Neuronal stem cell (in vitro differentiated cells): ENCODE measurements around the gene TRANK1.

Experiments used
- DNase-seq: peaks from one replicate; pipeline ENCODE4 v3.0.0-alpha.2; 2013; ENCODE audit warnings: low spot score
- H2AFZ ChIP-seq: one replicate; pipeline ENCODE4 v1.6.1; 2013; ENCODE audit warnings: mild to moderate bottlenecking, low read length, inconsistent platforms
- H2AK5ac ChIP-seq: 2 replicates; pipeline ENCODE4 v1.6.1; 2013; ENCODE audit warnings: low read depth, mild to moderate bottlenecking, inconsistent platforms, low read length, moderate library complexity, mixed read lengths
- H2BK120ac ChIP-seq: 2 replicates; pipeline ENCODE4 v1.6.1; 2013; ENCODE audit warnings: low read depth, mild to moderate bottlenecking, inconsistent platforms, low read length, moderate library complexity, mixed read lengths
- H2BK12ac ChIP-seq: one replicate; pipeline ENCODE4 v1.6.1; 2013; ENCODE audit warnings: low read length, inconsistent platforms
- H2BK15ac ChIP-seq: 2 replicates; pipeline ENCODE4 v1.6.1; 2013; ENCODE audit warnings: mild to moderate bottlenecking, low read length, inconsistent platforms, mixed read lengths
- H2BK5ac ChIP-seq: one replicate; pipeline ENCODE4 v1.6.1; 2013; ENCODE audit warnings: inconsistent platforms, mild to moderate bottlenecking, low read length, moderate library complexity
- H3K14ac ChIP-seq: one replicate; pipeline ENCODE4 v1.6.1; 2013; ENCODE audit warnings: low read length, inconsistent platforms
- H3K18ac ChIP-seq: 2 replicates; pipeline ENCODE4 v1.6.1; 2013; ENCODE audit warnings: low read length, inconsistent platforms
- H3K23ac ChIP-seq: 2 replicates; pipeline ENCODE4 v1.6.1; 2013; ENCODE audit warnings: low read depth, mild to moderate bottlenecking, mixed read lengths, low read length, inconsistent platforms; ENCODE audit not compliant: poor library complexity
- H3K27ac ChIP-seq: replicated peaks from 3 replicates; pipeline ENCODE4 v1.5.1; 2013; ENCODE audit warnings: low read length, inconsistent platforms
- H3K27me3 ChIP-seq, 3 experiments: 2 replicates each; pipeline ENCODE4 v1.6.1; 2013; ENCODE audit warnings: low read length in 3 of 3, mild to moderate bottlenecking in 2 of 3, inconsistent platforms in 1 of 3, low read depth in 1 of 3, mixed read lengths in 1 of 3, moderate library complexity in 1 of 3; ENCODE audit not compliant: control insufficient read depth in 3 of 3, insufficient read depth in 3 of 3
- H3K36me3 ChIP-seq, 2 donors: replicated peaks in 1 of 2; 2 replicates each; pipeline ENCODE4 v1.6.1; 2013; ENCODE audit warnings: low read length in 2 of 2; ENCODE audit not compliant: control insufficient read depth in 2 of 2, insufficient read depth in 2 of 2
- H3K4ac ChIP-seq: 2 replicates; pipeline ENCODE4 v1.6.1; 2013; ENCODE audit warnings: inconsistent platforms, mild to moderate bottlenecking, low read length, moderate library complexity
- H3K4me1 ChIP-seq, 2 donors: 1 replicate in 1 of 2; 2 replicates in 1 of 2; pipeline ENCODE4 v1.6.1; 2013; ENCODE audit warnings: low read length in 2 of 2, low read depth in 1 of 2; ENCODE audit not compliant: control insufficient read depth in 2 of 2, insufficient read depth in 1 of 2
- H3K4me2 ChIP-seq: one replicate; pipeline ENCODE4 v1.6.1; 2013; ENCODE audit warnings: mild to moderate bottlenecking, low read length, inconsistent platforms; ENCODE audit not compliant: insufficient read depth, poor library complexity, severe bottlenecking
- H3K4me3 ChIP-seq, 2 donors: 2 replicates each; pipeline ENCODE4 v1.5.1; 2013; ENCODE audit warnings: low read length in 2 of 2, mild to moderate bottlenecking in 2 of 2, inconsistent platforms in 1 of 2, moderate library complexity in 1 of 2
- H3K79me1 ChIP-seq: one replicate; pipeline ENCODE4 v1.6.1; 2013; ENCODE audit warnings: low read depth, mild to moderate bottlenecking, inconsistent platforms, low read length, moderate library complexity
- H3K9ac ChIP-seq: one replicate; pipeline ENCODE4 v1.6.1; 2013; ENCODE audit warnings: mild to moderate bottlenecking, low read depth, low read length, inconsistent platforms; ENCODE audit not compliant: poor library complexity
- H3K9me3 ChIP-seq, 2 donors: replicated peaks in 1 of 2; 2 replicates each; pipeline versions ENCODE3 to v1.6.1; 2013; ENCODE audit warnings: low read length in 2 of 2, mild to moderate bottlenecking in 2 of 2, inconsistent platforms in 1 of 2, low read depth in 1 of 2, mixed read lengths in 1 of 2, moderate library complexity in 1 of 2; ENCODE audit not compliant: control insufficient read depth in 2 of 2, insufficient read depth in 1 of 2
- H4K8ac ChIP-seq: one replicate; pipeline ENCODE4 v1.6.1; 2013; ENCODE audit warnings: low read depth, mild to moderate bottlenecking, inconsistent platforms, low read length, moderate library complexity
- H4K91ac ChIP-seq: one replicate; pipeline ENCODE4 v1.6.1; 2013; ENCODE audit warnings: low read length, low read depth, mild to moderate bottlenecking, inconsistent platforms; ENCODE audit not compliant: poor library complexity
- WGBS, 2 donors: extraction: QIAGEN DNeasy Blood & Tissue Kit; methylation state at CpG; one replicate each; pipeline ENCODE4 v1.1.7; 2013; ENCODE audit warnings: missing lambda C conversion rate in 2 of 2, mixed read lengths in 1 of 2; ENCODE audit not compliant: insufficient read length in 2 of 2, insufficient replicate concordance in 1 of 2; ENCODE audit errors: extremely low coverage in 2 of 2; 5-methylcytosine and 5-hydroxymethylcytosine counted together

Gene TRANK1

GRCh38 chr3:36942638-36943248 is 2.1 kb downstream of the TRANK1 start:
- no peak overlapping the region for H3K14ac ChIP-seq
- H2BK5ac ChIP-seq = no peak overlapping the region
- no peak overlapping the region for H4K91ac ChIP-seq
- no peak overlapping the region for H2BK12ac ChIP-seq
- no peak overlapping the region for H2AFZ ChIP-seq
- peaks cover 10 to 21% of the 10 kb centered on the region in 2 donors for H3K9me3 ChIP-seq
- H3K4me2 ChIP-seq = no peak overlapping the region
- no peak overlapping the region for H3K23ac ChIP-seq
- DNase-seq = no peak
- H2BK120ac ChIP-seq = no peak overlapping the region
- peaks cover 0 to 6% of the 10 kb centered on the region in 2 donors for H3K4me1 ChIP-seq
- no peaks in the 10 kb centered on the region for H3K36me3 ChIP-seq
- H3K4ac ChIP-seq = no peak overlapping the region
- no peak overlapping the region for H3K18ac ChIP-seq
- H2BK15ac ChIP-seq = no peak overlapping the region
- H3K9ac ChIP-seq = no peak overlapping the region
- H3K27ac ChIP-seq = no peak overlapping the region
- no peak overlapping the region for H4K8ac ChIP-seq
- no peak overlapping the region for H2AK5ac ChIP-seq
- H3K4me3 ChIP-seq = no peak overlapping the region
- peaks cover 3% of the 10 kb centered on the region for H3K79me1 ChIP-seq
- H3K27me3 ChIP-seq = peaks cover 3 to 11% (median 3%) of the 10 kb centered on the region in 3 experiments
- no CpG with 5 or more reads among the region's 21 CpGs for WGBS, 2 donors

GRCh38 chr3:36941658-36942057 is 3.2 kb downstream of the TRANK1 start:
- no peak overlapping the region for H3K4ac ChIP-seq
- no peak overlapping the region for H2BK15ac ChIP-seq
- WGBS, 2 donors = no CpG with 5 or more reads among the region's 3 CpGs
- H3K9me3 ChIP-seq = peaks cover 10 to 21% of the 10 kb centered on the region in 2 donors
- H3K4me2 ChIP-seq = no peak overlapping the region
- no peak overlapping the region for H3K23ac ChIP-seq
- peaks cover 0 to 9% of the 10 kb centered on the region in 2 donors for H3K4me1 ChIP-seq
- H3K27me3 ChIP-seq = peaks cover 3 to 11% (median 3%) of the 10 kb centered on the region in 3 experiments
- H3K9ac ChIP-seq = no peak overlapping the region
- no peak overlapping the region for H2BK120ac ChIP-seq
- H4K91ac ChIP-seq = no peak overlapping the region
- H4K8ac ChIP-seq = no peak overlapping the region
- H2AK5ac ChIP-seq = no peak overlapping the region
- no peak overlapping the region for H3K4me3 ChIP-seq
- H3K79me1 ChIP-seq = peaks cover 3% of the 10 kb centered on the region
- no peak overlapping the region for H3K14ac ChIP-seq
- peak overlapping the region; percentile 59 for H2AFZ ChIP-seq
- H3K18ac ChIP-seq = no peak overlapping the region
- no peak overlapping the region for H2BK12ac ChIP-seq
- no peak overlapping the region for H2BK5ac ChIP-seq
- no peak for DNase-seq
- H3K36me3 ChIP-seq = no peaks in the 10 kb centered on the region
- no peak overlapping the region for H3K27ac ChIP-seq

GRCh38 chr3:36941162-36941561 is 3.7 kb downstream of the TRANK1 start:
- Histone ChIP-seq H4K8ac (no peak overlapping the region), H3K23ac (no peak overlapping the region), H2BK12ac (no peak overlapping the region), H3K9me3 (peaks cover 10 to 21% of the 10 kb centered on the region in 2 donors), H2AFZ (peak overlapping the region; percentile 59), H3K4me2 (no peak overlapping the region), H4K91ac (no peak overlapping the region), H3K79me1 (peaks cover 3% of the 10 kb centered on the region), H3K4me3 (no peak overlapping the region), H3K27ac (no peak overlapping the region), H3K4me1 (peaks cover 0 to 9% of the 10 kb centered on the region in 2 donors), H2AK5ac (no peak overlapping the region), H2BK15ac (no peak overlapping the region), H3K9ac (no peak overlapping the region), H2BK120ac (no peak overlapping the region), H3K18ac (no peak overlapping the region), H2BK5ac (no peak overlapping the region), H3K4ac (no peak overlapping the region), H3K27me3 (peaks cover 3 to 11% (median 3%) of the 10 kb centered on the region in 3 experiments), H3K36me3 (no peaks in the 10 kb centered on the region), H3K14ac (no peak overlapping the region)
- no peak for DNase-seq
- no CpG with 5 or more reads among the region's 2 CpGs for WGBS, 2 donors

GRCh38 chr3:36937492-36937891 is 7.4 kb downstream of the TRANK1 start:
- Histone ChIP-seq H3K4me3 (no peak overlapping the region), H3K27ac (no peak overlapping the region), H2BK120ac (no peak overlapping the region), H3K4me1 (peaks cover 6 to 7% of the 10 kb centered on the region in 2 donors), H3K4ac (no peak overlapping the region), H2AK5ac (no peak overlapping the region), H3K14ac (no peak overlapping the region), H2BK5ac (no peak overlapping the region), H2BK12ac (no peak overlapping the region), H2AFZ (peak overlapping the region; percentile 51), H3K79me1 (no peaks in the 10 kb centered on the region), H2BK15ac (no peak overlapping the region), H4K91ac (no peak overlapping the region), H3K9me3 (peaks cover 0 to 2% of the 10 kb centered on the region in 2 donors), H4K8ac (no peak overlapping the region), H3K18ac (no peak overlapping the region), H3K27me3 (no peaks in the 10 kb centered on the region), H3K36me3 (no peaks in the 10 kb centered on the region), H3K4me2 (no peak overlapping the region), H3K23ac (no peak overlapping the region), H3K9ac (no peak overlapping the region)
- WGBS, 2 donors = no CpG with 5 or more reads among the region's 1 CpG
- no peak for DNase-seq
